ENCODE data around the gene PTPN13.
A peak's percentile ranks its signal among the peaks of the same experiment; 100 is the strongest.

PTPN13 gene

DNA sequence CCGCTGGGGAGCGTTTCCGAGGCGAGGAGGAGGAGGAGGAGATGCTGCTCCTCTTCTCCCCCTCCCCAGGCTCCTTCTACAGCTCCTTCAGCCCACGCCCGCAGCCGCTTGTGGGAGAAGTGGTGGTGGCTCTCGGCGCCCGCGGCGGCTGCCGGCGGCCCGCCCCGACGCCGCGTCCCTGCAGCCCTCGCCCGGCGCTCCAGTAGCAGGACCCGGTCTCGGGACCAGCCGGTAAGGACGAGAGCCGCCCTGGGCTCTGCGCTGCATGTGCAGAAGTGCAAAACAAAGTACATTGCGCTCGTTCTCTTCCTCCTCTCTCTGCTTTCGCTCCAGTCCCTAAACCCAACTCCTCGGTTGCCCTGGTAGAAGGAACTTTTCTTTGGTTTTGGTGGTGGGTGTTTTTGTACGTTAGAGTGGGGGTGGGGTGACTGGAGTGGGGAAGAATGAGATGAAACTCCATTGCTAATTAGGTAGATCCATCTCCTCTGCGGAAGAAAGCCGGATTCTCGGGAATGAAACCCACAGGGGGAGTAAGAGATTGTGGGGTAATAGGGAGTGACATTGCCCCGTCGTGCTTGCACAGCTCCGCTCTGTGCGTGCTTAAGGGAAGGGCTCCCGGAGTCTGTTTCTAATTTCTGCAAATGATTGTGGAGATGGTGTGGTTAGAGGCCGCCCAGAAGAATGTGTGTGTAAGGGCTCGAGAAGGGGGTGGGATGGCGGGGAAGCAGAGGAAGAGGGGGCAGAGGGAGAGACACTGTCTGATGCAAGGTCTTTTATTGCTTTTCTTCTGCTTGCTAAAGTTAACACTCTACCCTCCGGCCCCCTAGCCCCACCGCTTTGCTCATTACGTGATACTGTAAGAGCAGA lies 677 bp downstream of the PTPN13 start:
- peak in 1 of 5 donors; percentile 15 for DNase-seq

DNA sequence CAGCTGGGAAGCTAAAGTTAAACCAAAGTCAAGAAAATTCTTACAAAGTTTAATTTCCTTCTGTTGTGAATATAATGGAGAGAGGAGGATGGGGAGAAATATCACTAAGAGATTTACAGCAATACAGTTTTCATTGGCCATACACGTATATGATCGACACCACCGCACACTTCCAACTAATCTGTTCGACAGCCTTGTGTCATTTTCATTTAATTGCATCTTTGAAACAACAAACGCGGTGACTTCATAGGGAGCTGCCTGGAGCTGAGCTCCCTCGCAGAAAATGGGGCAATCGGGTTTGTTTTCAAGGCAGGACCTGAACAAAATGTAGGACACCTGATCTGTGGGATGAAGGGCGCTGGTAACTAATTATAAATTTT lies 1.3 kb downstream of the PTPN13 start:
- DNase-seq = peak in 1 of 5 donors; percentile 4

- DNase-seq = no peak
These were observed 2.7 kb downstream of the PTPN13 start for GRCh38 chr4:86596807-86597206.

DNA sequence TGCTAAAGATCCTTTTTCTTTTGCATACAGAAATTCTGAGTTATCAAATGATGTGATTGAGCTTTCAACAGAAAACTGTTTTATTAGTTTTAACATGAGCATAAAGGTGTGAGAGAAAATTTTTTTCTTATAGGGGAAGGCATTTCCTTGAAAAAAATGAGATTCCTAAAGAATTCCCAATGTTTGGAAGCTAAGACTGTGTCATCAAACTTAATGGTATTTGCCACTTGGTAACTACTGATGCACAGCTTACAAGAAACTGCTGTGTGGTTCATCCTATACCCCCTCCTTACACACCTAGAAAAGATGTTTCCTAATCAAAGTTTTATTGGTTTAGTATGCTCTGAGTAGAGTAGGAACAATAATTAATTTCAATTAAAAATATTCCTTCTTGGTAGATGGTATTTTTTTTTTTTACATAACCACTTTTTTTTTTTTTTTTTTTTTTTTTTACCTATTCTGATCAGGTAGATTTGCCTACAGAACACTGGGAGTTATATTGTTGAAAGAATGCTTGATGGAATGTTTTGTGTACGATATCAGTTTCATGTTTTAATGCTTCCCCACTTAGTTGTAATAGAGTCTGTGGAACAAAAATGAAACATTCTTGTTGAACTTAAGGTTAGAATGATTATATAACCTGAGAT lies 6.0 kb downstream of the PTPN13 start:
- no peak for DNase-seq

GRCh38 chr4:86603311-86603885 lies 9.3 kb downstream of the PTPN13 start:
- no peak for DNase-seq

DNA sequence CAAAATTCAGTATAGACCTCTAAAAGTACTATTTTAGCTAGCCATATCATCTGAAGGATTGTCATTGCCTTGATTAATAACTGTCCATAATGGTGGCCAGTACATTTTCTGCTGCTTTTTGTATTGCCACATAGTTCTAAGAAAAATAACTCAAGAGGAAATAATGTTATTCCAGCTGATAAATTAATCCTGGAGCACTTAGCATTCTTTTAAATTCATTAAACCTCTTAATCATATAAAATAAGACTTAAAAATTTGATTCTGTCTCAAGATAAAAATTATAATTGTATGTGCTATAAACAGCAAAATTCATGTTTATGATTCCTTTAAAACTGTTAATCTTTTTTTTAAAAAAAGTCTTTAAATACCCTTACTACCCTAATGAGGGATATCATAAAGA lies 12.7 kb downstream of the PTPN13 start:
- no peak for DNase-seq

DNA sequence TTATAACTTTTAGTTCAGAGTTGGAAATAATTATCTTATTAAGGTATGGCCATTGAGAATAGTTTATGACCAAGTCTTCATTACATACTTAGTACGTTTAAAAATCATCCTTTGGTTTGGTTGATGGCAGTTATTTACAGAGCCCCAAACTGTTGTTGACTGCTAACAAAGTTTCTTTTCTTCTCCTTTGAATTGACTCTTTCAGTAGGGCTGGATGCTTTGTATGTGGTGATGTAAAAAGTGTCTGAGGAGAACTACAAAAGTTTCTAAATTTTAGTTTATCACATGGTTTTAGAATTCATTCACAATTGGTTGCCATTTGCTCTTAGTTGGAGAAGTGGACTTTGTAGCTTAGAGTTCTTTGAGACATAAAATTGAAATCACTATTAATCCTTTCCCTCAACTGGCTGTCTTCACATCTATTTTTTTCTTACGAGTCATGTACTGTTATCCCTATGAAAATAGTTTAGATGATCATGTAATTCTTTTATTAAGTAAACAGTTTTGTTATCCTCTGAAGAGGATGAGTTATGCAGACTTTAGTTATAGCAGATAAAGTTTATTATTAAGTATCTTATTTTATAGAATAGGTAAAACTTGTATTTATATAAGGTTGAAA lies 14.8 kb downstream of the PTPN13 start:
- DNase-seq = no peak

DNA sequence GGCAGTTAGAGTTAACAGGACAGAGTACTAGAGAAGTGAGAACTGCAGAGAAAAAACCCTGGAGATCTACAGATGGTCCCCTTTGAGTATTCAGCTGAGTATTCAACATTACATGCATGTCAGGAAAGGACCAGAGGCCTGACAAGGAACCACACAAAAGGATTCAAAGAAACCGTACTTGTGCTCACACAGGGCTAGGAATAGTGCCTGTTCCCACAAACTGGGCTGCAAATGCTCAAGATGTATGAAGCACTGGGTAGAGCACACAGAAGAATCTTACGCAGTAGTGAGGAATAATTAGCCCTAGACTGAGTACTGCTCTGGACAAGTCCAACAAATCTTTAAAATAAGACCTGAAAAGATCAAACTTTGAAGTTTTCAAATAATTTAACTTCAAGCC lies 17.6 kb downstream of the PTPN13 start:
- DNase-seq = no peak

DNA sequence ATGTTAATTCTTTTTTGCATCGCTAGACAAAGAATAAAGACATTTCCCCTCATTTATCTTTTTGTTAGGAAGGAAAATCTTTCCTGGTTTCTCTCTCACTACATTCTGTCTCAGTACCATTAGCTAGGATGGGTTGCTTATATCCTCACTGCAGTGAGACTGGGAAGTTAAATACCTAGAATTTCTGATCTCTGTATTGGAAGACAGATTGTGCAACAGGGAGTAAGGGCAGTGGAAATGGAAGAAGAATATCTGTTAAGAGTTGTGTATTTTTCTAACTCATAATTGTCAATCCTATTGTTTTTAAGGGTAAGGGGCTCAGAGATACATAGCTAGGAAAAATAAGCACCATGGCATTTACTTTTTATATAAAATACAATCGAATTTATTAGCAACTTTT lies 19.6 kb downstream of the PTPN13 start:
- no peak for DNase-seq

- no peak for DNase-seq
These were observed 20.8 kb downstream of the PTPN13 start for GRCh38 chr4:86614865-86615264.

- DNase-seq = no peak
These were observed 21.4 kb downstream of the PTPN13 start for GRCh38 chr4:86615501-86615900.

GRCh38 chr4:86619656-86620055 lies 25.5 kb downstream of the PTPN13 start:
- no peak for DNase-seq

- DNase-seq = no peak
These were observed 27.3 kb downstream of the PTPN13 start for GRCh38 chr4:86621435-86621834.

DNA sequence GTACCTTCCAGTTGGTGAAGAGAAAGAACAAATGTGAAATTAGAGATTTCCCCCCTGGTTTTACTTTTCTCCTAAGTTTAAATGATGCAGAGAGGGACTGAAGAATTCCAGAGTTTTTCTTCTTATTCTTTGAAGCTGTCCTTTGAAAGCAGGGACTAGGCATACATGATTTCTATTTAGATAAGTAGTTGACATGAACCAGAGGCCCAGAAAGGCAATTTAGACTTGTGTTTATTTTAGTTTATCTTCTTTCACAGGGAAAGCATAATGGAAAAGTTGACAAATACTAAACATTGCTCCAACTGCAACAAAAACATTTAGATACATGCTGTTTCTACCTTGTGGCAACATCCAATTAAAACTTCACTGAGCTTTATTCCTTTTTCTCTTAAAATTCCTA lies 32.0 kb downstream of the PTPN13 start:
- no peak for DNase-seq

DNA sequence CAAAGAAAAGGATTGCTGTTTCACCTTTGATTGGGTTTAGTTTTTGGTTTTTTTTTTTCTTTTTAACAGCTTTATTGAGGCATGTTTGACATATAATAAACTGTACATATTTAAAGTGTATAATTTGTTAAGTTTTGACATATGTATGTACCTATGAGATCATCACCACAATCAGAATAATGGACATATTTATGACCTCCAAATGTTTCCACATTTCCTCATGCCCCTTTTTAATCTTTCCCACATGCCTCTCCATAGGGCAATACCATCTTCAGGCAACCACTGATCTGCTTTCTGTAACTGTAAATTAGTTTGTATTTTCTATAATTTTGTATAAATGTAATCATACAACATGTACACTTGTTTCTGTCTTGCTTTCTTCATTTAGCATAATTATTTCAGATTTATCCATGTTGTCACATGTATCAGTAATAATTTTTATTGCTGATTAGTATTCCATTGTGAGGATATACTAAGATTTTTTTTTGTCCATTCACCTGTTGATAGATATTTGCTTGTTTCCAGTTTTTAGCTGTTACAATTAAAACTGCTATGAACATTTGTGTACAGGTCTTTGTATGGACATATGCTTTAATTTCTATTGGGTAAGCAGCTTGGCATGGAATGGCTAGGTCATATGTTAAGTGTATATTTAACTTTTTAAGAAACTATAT lies 33.5 kb downstream of the PTPN13 start:
- no peak for DNase-seq

DNA sequence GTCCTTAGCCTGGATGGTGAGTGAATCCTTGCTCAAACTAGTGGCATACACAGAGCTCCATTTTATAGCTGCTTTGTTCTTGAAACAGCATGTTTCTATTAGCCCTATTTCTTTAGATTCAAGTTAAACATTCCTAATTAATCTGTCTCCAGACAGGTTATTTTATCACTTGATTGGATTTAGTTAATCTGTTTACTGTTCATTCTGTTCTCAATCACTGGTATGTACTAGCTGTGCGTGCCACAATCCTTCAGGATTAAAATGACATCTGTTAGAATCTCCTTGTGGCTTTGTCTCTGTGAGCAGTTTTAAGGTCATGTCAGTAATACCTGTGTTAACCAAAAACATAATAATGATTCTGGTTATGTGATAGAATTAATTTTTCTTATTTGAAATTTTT lies 36.5 kb downstream of the PTPN13 start:
- DNase-seq = no peak

GRCh38 chr4:86631166-86631565 lies 37.1 kb downstream of the PTPN13 start:
- no peak for DNase-seq

- DNase-seq = no peak
These were observed 39.7 kb downstream of the PTPN13 start for GRCh38 chr4:86633854-86634253.

GRCh38 chr4:86640469-86640868 lies 46.4 kb downstream of the PTPN13 start:
- no peak for DNase-seq

GRCh38 chr4:86641516-86642090 lies 47.5 kb downstream of the PTPN13 start:
- no peak for DNase-seq

GRCh38 chr4:86644892-86645291 lies 50.8 kb downstream of the PTPN13 start:
- no peak for DNase-seq

- DNase-seq = no peak
These were observed 58.3 kb downstream of the PTPN13 start for GRCh38 chr4:86652332-86652932.

All from T-helper 1 cell (primary cell).